ENCODE measurements around the gene APOBEC3H. TPM values are rescaled to one million over a fixed set of nuclear protein-coding genes. Genes with fewer than 3 reads are reported as not detected.
"Not testable (repeated sequence)": the region's sequence is repeated elsewhere in the genome, so short reads cannot be mapped to it uniquely, and the experiment has no call there.

The APOBEC3H gene
- total RNA-seq (under 1 TPM; 0.67 to 0.85 TPM), total RNA-seq (0 to 5.0 (median 1.2) reads per million in 172 experiments)
- polyA plus RNA-seq (2013, experiment 1 of 2): 3.1 TPM
- 5.5 TPM for polyA plus RNA-seq (2013, experiment 2 of 2)

DNA sequence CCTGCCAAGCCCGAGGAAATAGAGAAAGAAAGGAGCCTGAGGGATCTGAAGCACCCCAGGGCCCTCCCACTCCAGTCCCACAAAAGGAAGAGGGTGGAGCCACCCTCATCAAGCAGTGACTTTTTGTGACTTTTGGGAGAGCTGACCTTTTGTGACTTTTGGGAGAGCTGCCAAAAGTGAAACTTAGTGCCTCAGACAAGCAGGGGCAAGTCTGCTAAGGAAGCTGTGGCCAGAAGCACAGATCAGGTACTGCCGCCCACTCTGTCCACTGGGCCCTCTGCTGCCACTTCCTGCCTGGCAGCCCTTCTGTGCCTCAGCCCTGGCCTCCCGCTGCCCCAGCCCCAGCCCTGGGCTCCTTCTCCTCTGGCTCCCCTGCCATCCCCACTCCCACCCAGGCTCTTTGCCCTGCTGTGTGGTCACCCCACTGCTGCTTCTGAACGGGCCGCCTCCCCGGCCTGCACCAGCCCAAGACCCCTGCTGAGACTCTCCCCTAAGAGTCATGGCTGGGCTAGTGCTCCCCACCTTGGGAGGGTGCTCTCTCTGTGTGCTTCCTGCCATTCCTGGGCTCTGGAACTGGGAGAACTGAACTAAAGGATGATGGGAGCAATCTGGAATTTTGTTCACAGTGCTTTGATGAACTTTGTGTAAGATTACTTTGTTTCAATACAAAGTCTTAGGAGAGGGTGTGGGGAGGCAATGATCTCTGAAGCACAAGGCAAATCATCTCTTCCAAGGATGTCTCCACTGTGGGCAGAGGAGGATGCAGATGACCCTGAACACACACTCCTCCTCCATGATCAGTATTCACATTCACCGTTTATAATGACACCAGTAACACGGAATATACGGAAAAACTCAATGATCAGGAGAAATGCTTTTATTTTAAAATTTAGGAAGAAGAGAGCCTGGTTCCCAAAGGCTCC, at the start of gene APOBEC3H:
TSS of gene APOBEC3H (plus strand) at position 147 of the 923 bp plus-strand sequence. CDS start 3,035 bp downstream, outside the sequence.
- TF ChIP-seq CTCF (IDR thresholded peaks at IDR 0.05): no peak
- DNase-seq: peak in 6 of 14 experiments; percentile 8 to 80 (median 55)
- intact Hi-C loops (cut with DNase I, micrococcal nuclease): no loop called here
- ATAC-seq (ENCODE audit: poor library complexity): no peak
- Histone ChIP-seq H3K4me3 (ENCODE audit: low read length) (peak within 1 kb of the TSS; percentile 10), H3K36me3 (ENCODE audit: insufficient read depth, low read length) (no peaks in the 10 kb centered on the region), H3K4me1 (ENCODE audit: insufficient read depth, low read length) (peaks cover 82% of the 10 kb centered on the region), H3K27ac (ENCODE audit: low read depth in 1 of 2, low read length in 2 of 2) (peak within 1 kb of the TSS; percentile 21 to 75), H3K9me3 (ENCODE audit: control insufficient read depth in 1 of 2, insufficient read depth in 1 of 2, low read length in 2 of 2) (no peaks in the 10 kb centered on the region), H3K27me3 (ENCODE audit: control insufficient read depth in 1 of 2, insufficient read depth in 2 of 2, low read length in 2 of 2) (no peaks in the 10 kb centered on the region)
- Mint-ChIP-seq H3K4me3 (peak within 1 kb of the TSS; percentile 47), H3K4me1 (ENCODE audit: low read depth) (peaks cover 66% of the 10 kb centered on the region), H3K36me3 (ENCODE audit: low read depth) (no peaks in the 10 kb centered on the region), H3K27me3 (no peaks in the 10 kb centered on the region), H3K9me3 (no peaks in the 10 kb centered on the region), H3K27ac (peak within 1 kb of the TSS; percentile 99)
- ChIA-PET POLR2A (no interaction called here), CTCF (interaction anchor here (1.1 kb wide), 1 partner anchor 94 kb away, joined by 3 read pairs; no protein-coding TSS in a partner anchor)

DNA sequence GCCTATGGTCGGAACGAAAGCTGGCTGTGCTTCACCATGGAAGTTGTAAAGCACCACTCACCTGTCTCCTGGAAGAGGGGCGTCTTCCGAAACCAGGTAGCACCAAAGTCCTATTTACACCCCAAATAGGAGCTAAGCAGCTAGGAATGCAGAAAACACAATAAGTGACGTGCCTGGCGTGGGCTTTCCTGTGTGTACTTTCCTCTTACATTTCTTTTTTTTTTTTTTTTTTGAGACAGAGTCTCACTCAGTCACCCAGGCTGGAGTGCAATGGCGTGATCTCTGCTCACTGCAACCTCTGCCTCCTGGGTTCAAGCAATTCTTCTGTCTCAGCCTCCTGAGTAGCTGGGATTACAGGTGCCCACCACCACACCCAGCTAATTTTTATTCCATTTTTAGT, 47.6 kb upstream of the APOBEC3H start:
- H3K27ac Mint-ChIP-seq; H3K4me3 Mint-ChIP-seq; H3K27ac ChIP-seq (ENCODE audit: low read depth in 1 of 2, low read length in 2 of 2); H3K4me1 ChIP-seq (ENCODE audit: insufficient read depth, low read length); POLR2A ChIA-PET; H3K36me3 ChIP-seq (ENCODE audit: insufficient read depth, low read length); ATAC-seq (ENCODE audit: poor library complexity); CTCF ChIA-PET; H3K27me3 Mint-ChIP-seq; DNase-seq; H3K4me3 ChIP-seq (ENCODE audit: low read length); H3K9me3 Mint-ChIP-seq; H3K27me3 ChIP-seq (ENCODE audit: control insufficient read depth in 1 of 2, insufficient read depth in 2 of 2, low read length in 2 of 2); intact Hi-C loops (cut with DNase I, micrococcal nuclease); H3K9me3 ChIP-seq (ENCODE audit: control insufficient read depth in 1 of 2, insufficient read depth in 1 of 2, low read length in 2 of 2): not testable (repeated sequence)
- Mint-ChIP-seq H3K36me3 (ENCODE audit: low read depth) (peaks cover 27% of the 10 kb centered on the region), H3K4me1 (ENCODE audit: low read depth) (peaks cover 12% of the 10 kb centered on the region)

- H3K4me3 ChIP-seq (ENCODE audit: low read length); H3K36me3 ChIP-seq (ENCODE audit: insufficient read depth, low read length); DNase-seq; H3K9me3 ChIP-seq (ENCODE audit: control insufficient read depth in 1 of 2, insufficient read depth in 1 of 2, low read length in 2 of 2); H3K4me3 Mint-ChIP-seq; H3K27ac Mint-ChIP-seq; CTCF ChIA-PET; H3K27ac ChIP-seq (ENCODE audit: low read depth in 1 of 2, low read length in 2 of 2); H3K36me3 Mint-ChIP-seq (ENCODE audit: low read depth); intact Hi-C loops (cut with DNase I, micrococcal nuclease); H3K4me1 Mint-ChIP-seq (ENCODE audit: low read depth); H3K27me3 Mint-ChIP-seq; ATAC-seq (ENCODE audit: poor library complexity); H3K9me3 Mint-ChIP-seq; H3K4me1 ChIP-seq (ENCODE audit: insufficient read depth, low read length); H3K27me3 ChIP-seq (ENCODE audit: control insufficient read depth in 1 of 2, insufficient read depth in 2 of 2, low read length in 2 of 2); POLR2A ChIA-PET: not testable (repeated sequence)
Measured at GRCh38 chr22:39051844-39052495, 45.1 kb upstream of the APOBEC3H start.

DNA sequence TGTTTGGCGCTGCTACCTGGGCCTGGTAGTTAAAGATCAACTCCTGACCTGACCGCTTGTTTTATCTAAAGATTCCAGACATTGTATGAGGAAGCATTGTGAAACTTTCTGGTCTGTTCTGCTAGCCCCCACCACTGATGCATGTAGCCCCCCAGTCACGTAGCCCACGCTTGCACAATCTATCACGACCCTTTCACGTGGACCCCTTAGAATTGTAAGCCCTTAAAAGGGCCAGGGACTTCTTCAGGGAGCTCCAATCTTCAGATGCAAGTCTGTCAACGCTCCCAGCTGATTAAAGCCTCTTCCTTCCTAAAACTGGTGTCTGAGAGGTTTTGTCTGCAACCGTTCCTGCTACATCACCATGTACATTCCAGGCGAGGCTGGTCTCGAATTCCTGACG, 41.4 kb upstream of the APOBEC3H start:
- no peaks in the 10 kb centered on the region for H3K4me1 Mint-ChIP-seq (ENCODE audit: low read depth)
- POLR2A ChIA-PET: no interaction called here
- TF ChIP-seq CTCF (IDR thresholded peaks at IDR 0.05): no peak

DNA sequence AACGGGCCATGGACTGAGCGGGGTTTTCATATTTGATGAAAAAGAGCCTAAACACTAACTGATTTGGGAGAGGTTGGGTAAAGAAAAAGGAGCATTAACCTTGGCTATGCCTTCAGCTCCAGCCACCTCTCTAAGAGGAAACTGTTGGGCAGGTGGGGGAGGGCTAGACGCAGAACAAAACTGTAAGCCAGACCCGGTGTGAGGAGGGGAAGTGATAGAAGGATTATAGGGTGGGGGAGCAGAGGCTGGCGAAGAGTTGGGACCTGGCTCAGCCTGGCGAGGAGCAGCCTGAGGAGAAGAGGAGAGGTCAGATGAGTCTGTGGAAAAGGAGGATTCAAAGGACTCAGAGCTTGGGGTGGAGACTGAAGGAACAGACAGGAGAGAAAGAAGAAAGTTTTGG, 35.8 kb upstream of the APOBEC3H start:
- H3K4me1 ChIP-seq (ENCODE audit: insufficient read depth, low read length); H3K36me3 Mint-ChIP-seq (ENCODE audit: low read depth); H3K27ac Mint-ChIP-seq; H3K4me3 Mint-ChIP-seq; H3K27me3 Mint-ChIP-seq; H3K36me3 ChIP-seq (ENCODE audit: insufficient read depth, low read length); H3K4me1 Mint-ChIP-seq (ENCODE audit: low read depth); intact Hi-C loops (cut with DNase I, micrococcal nuclease); DNase-seq; H3K4me3 ChIP-seq (ENCODE audit: low read length); POLR2A ChIA-PET; H3K9me3 ChIP-seq (ENCODE audit: control insufficient read depth in 1 of 2, insufficient read depth in 1 of 2, low read length in 2 of 2); CTCF ChIA-PET; ATAC-seq (ENCODE audit: poor library complexity); H3K9me3 Mint-ChIP-seq; H3K27me3 ChIP-seq (ENCODE audit: control insufficient read depth in 1 of 2, insufficient read depth in 2 of 2, low read length in 2 of 2); H3K27ac ChIP-seq (ENCODE audit: low read depth in 1 of 2, low read length in 2 of 2): not testable (repeated sequence)

More for the DNA sequence above, 41.4 kb upstream of the APOBEC3H start:
- Mint-ChIP-seq H3K27me3 (no peaks in the 10 kb centered on the region), H3K4me3 (no peak overlapping the region), H3K36me3 (ENCODE audit: low read depth) (no peaks in the 10 kb centered on the region), H3K9me3 (no peaks in the 10 kb centered on the region), H3K27ac (no peak overlapping the region)
- intact Hi-C loops (cut with DNase I, micrococcal nuclease): no loop called here
- no peak overlapping the region for H3K4me3 ChIP-seq (ENCODE audit: low read length)
- CTCF ChIA-PET: no interaction called here
- H3K27me3 ChIP-seq (ENCODE audit: control insufficient read depth in 1 of 2, insufficient read depth in 2 of 2, low read length in 2 of 2): no peaks in the 10 kb centered on the region
- no peaks in the 10 kb centered on the region for H3K36me3 ChIP-seq (ENCODE audit: insufficient read depth, low read length)
- no peaks in the 10 kb centered on the region for H3K9me3 ChIP-seq (ENCODE audit: control insufficient read depth in 1 of 2, insufficient read depth in 1 of 2, low read length in 2 of 2)
- H3K4me1 ChIP-seq (ENCODE audit: insufficient read depth, low read length): no peaks in the 10 kb centered on the region
- ATAC-seq (ENCODE audit: poor library complexity) (no peak), DNase-seq (no peak)
- no peak overlapping the region for H3K27ac ChIP-seq (ENCODE audit: low read depth in 1 of 2, low read length in 2 of 2)

All from CD4-positive, alpha-beta T cell (primary cell).